ENCODE measurements around the gene FOSL2.

The FOSL2 gene

GRCh38 chr2:28449488-28450395 lies 57.1 kb downstream of the FOSL2 start:
- DNase-seq (ENCODE audit: low read depth) = no peak

- no peak for DNase-seq (ENCODE audit: low read depth)
These were observed 58.4 kb downstream of the FOSL2 start for GRCh38 chr2:28450901-28451565.

- DNase-seq (ENCODE audit: low read depth) = no peak
These were observed 59.3 kb downstream of the FOSL2 start for GRCh38 chr2:28451793-28452533.

- no peak for DNase-seq (ENCODE audit: low read depth)
These were observed 60.0 kb downstream of the FOSL2 start for GRCh38 chr2:28452534-28453081.

- no peak for DNase-seq (ENCODE audit: low read depth)
These were observed 60.7 kb downstream of the FOSL2 start for GRCh38 chr2:28453396-28453795.

GRCh38 chr2:28454016-28454930 lies 61.6 kb downstream of the FOSL2 start:
- no peak for DNase-seq (ENCODE audit: low read depth)

GRCh38 chr2:28457237-28457636 lies 64.6 kb downstream of the FOSL2 start:
- no peak for DNase-seq (ENCODE audit: low read depth)

- no peak for DNase-seq (ENCODE audit: low read depth)
These were observed 68.4 kb downstream of the FOSL2 start for GRCh38 chr2:28461056-28461455.

- DNase-seq (ENCODE audit: low read depth) = no peak
These were observed 69.5 kb downstream of the FOSL2 start for GRCh38 chr2:28462122-28462521.

GRCh38 chr2:28463211-28463816 lies 70.7 kb downstream of the FOSL2 start:
- no peak for DNase-seq (ENCODE audit: low read depth)

- no peak for DNase-seq (ENCODE audit: low read depth)
These were observed 71.2 kb downstream of the FOSL2 start for GRCh38 chr2:28463893-28464292.

GRCh38 chr2:28465148-28465885 lies 72.7 kb downstream of the FOSL2 start:
- DNase-seq (ENCODE audit: low read depth) = no peak

All from GM04504 (cell line).